Measurements from ENCODE around the gene KLRK1.
"Not testable (repeated sequence)": the region's sequence is repeated elsewhere in the genome, so short reads cannot be mapped to it uniquely, and the experiment has no call there.

DNA sequence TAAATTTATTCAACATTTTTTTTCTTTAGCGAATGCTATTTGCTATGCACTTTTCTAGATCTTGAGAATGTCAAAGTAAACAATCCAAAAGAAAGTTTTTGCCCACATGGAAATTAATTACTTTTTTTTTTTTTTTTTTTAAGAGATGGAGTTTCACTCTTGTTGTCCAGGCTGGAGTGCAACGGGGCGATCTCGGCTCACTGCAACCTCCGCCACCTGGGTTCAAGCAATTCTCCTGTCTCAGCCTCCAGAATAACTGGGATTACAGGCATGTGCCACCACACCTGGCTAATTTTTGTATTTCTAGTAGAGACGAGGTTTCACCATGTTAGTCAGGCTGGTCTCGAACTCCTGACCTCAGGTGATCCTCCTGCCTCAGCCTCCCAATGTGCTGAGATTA is 1.1 kb upstream of the KLRK1 start:
- TF ChIP-seq, protein P1, sequence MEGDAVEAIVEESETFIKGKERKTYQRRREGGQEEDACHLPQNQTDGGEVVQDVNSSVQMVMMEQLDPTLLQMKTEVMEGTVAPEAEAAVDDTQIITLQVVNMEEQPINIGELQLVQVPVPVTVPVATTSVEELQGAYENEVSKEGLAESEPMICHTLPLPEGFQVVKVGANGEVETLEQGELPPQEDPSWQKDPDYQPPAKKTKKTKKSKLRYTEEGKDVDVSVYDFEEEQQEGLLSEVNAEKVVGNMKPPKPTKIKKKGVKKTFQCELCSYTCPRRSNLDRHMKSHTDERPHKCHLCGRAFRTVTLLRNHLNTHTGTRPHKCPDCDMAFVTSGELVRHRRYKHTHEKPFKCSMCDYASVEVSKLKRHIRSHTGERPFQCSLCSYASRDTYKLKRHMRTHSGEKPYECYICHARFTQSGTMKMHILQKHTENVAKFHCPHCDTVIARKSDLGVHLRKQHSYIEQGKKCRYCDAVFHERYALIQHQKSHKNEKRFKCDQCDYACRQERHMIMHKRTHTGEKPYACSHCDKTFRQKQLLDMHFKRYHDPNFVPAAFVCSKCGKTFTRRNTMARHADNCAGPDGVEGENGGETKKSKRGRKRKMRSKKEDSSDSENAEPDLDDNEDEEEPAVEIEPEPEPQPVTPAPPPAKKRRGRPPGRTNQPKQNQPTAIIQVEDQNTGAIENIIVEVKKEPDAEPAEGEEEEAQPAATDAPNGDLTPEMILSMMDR (IDR thresholded peaks at IDR 0.05): not testable (repeated sequence)
- not testable (repeated sequence) for TF ChIP-seq POLR2A (IDR thresholded peaks at IDR 0.05)
